Type B pancreatic cell (in vitro differentiated cells): ENCODE data around the gene MBTD1. TPM values are rescaled to one million over a fixed set of nuclear protein-coding genes. Genes with fewer than 3 reads are reported as not detected.

Experiments used
- DNase-seq: peaks from one replicate; pipeline ENCODE4 v3.0.0; 2021; ENCODE audit warnings: mixed read lengths; ENCODE audit not compliant: unreplicated experiment; ENCODE audit errors: extremely low spot score
- H3K27ac Mint-ChIP-seq: 2 replicates; pipeline ENCODE4 v1.8.0; 2021; ENCODE audit warnings: mild to moderate bottlenecking, mixed read lengths
- H3K27me3 Mint-ChIP-seq: 2 replicates; pipeline ENCODE4 v1.8.0; 2021; ENCODE audit warnings: mixed read lengths
- H3K36me3 Mint-ChIP-seq: 2 replicates; pipeline ENCODE4 v1.8.0; 2021; ENCODE audit warnings: mixed read lengths
- H3K4me1 Mint-ChIP-seq: one replicate; pipeline ENCODE4 v1.8.0; 2021; ENCODE audit warnings: mixed read lengths; ENCODE audit not compliant: unreplicated experiment
- H3K4me3 Mint-ChIP-seq: 2 replicates; pipeline ENCODE4 v1.8.0; 2021; ENCODE audit warnings: mild to moderate bottlenecking, mixed read lengths
- H3K9me3 Mint-ChIP-seq: 2 replicates; pipeline ENCODE4 v1.8.0; 2021; ENCODE audit warnings: mixed read lengths
- CTCF ChIP-seq: fragments of 200-600 bp; sonication (generic); conservative IDR thresholded peaks from 2 replicates; pipeline ENCODE4 v1.5.0; 2021; ENCODE audit warnings: antibody characterized with exemption, mild to moderate bottlenecking
- total RNA-seq: library from RNA; stranded (reverse); gene quantifications from 2 replicates; pipeline ENCODE4 v1.2.1, GENCODE V29; 2021; ENCODE audit warnings: low replicate concordance

The MBTD1 gene
- total RNA-seq, 1 donor from 2014 or later, result 35.9 TPM

- Mint-ChIP-seq H3K4me1 (peaks cover 7% of the 10 kb centered on the region), H3K27me3 (no peaks in the 10 kb centered on the region), H3K27ac (no peak overlapping the region), H3K4me3 (no peak overlapping the region), H3K9me3 (no peaks in the 10 kb centered on the region), H3K36me3 (peaks cover 27% of the 10 kb centered on the region)
- no peak for DNase-seq
- TF ChIP-seq CTCF, result no peak
These were observed 100.2 kb downstream of the MBTD1 start for GRCh38 chr17:51159604-51160003.

GRCh38 chr17:51155416-51155815 lies 104.4 kb downstream of the MBTD1 start:
- Mint-ChIP-seq H3K27me3 (no peaks in the 10 kb centered on the region), H3K4me3 (peak overlapping the region; percentile 61), H3K27ac (no peak overlapping the region), H3K4me1 (peaks cover 7% of the 10 kb centered on the region), H3K9me3 (no peaks in the 10 kb centered on the region), H3K36me3 (peaks cover 19% of the 10 kb centered on the region)
- TF ChIP-seq CTCF, result no peak
- DNase-seq, result no peak

- Mint-ChIP-seq H3K4me3 (no peak overlapping the region), H3K9me3 (no peaks in the 10 kb centered on the region), H3K36me3 (peaks cover 12% of the 10 kb centered on the region), H3K27ac (no peak overlapping the region), H3K4me1 (peaks cover 7% of the 10 kb centered on the region), H3K27me3 (no peaks in the 10 kb centered on the region)
- no peak for TF ChIP-seq CTCF
- DNase-seq, result no peak
These were observed 105.7 kb downstream of the MBTD1 start for GRCh38 chr17:51154176-51154575.

GRCh38 chr17:51153210-51154072 lies 106.4 kb downstream of the MBTD1 start, which contains the start of gene NME1:
NME1 (plus strand) TSS chr17:51153559; CDS start chr17:51155655, 2,096 bp downstream.
- peak; percentile 97 for DNase-seq
- peak; percentile 84 for TF ChIP-seq CTCF
- Mint-ChIP-seq H3K9me3 (no peaks in the 10 kb centered on the region), H3K36me3 (peaks cover 12% of the 10 kb centered on the region), H3K27me3 (no peaks in the 10 kb centered on the region), H3K4me1 (peaks cover 7% of the 10 kb centered on the region), H3K4me3 (no peak within 1 kb of the TSS), H3K27ac (no peak within 1 kb of the TSS)

GRCh38 chr17:51152766-51153209 lies 107.1 kb downstream of the MBTD1 start:
- DNase-seq, result no peak
- Mint-ChIP-seq H3K9me3 (no peaks in the 10 kb centered on the region), H3K36me3 (peaks cover 12% of the 10 kb centered on the region), H3K4me1 (peaks cover 7% of the 10 kb centered on the region), H3K27me3 (no peaks in the 10 kb centered on the region), H3K4me3 (no peak overlapping the region), H3K27ac (no peak overlapping the region)
- no peak for TF ChIP-seq CTCF
